Gastrocnemius medialis (tissue), 4 donors: ENCODE measurements around the gene GLRA1.

Experiments
- POLR2A ChIP-seq, 2 donors: fragments of 450-650 bp; IDR thresholded peaks; one replicate each; pipeline ENCODE4 v1.6.1; 2017; ENCODE audit warnings: antibody characterized with exemption in 2 of 2, mild to moderate bottlenecking in 2 of 2, moderate library complexity in 2 of 2
- TF ChIP-seq, protein P1 (sequence below), 5 experiments: fragments of 450-650 bp in 3 of 5; fragments of 200-600 bp in 2 of 5; sonication (generic) in 2 of 5; IDR thresholded peaks in 4 of 5; conservative IDR thresholded peaks in 1 of 5; 1 replicate in 4 of 5; 2 replicates in 1 of 5; pipeline ENCODE4 v1.5.1; 2016 to 2019; ENCODE audit warnings: antibody characterized with exemption in 5 of 5, mild to moderate bottlenecking in 3 of 5, moderate library complexity in 3 of 5

DNA sequence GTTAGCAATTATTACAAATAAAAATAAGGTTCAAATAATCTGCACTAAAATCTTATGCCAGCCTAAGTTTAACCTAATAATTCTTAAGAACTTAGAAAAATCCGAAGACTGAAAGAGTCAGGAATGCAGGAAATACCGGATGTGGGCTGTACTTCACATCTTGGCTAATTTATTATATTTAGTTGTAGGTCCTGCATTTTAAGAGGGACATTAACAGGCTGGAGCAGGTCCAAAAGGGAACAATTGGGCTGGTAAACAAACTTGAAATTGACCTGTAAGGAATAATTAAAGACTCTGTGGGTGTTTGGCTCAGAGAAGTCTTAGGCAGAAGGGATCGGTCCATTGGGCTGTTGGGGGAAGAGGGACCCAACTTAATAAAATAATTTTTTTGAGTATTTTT lies 18.4 kb downstream of the GLRA1 start:
- TF ChIP-seq, protein P1, sequence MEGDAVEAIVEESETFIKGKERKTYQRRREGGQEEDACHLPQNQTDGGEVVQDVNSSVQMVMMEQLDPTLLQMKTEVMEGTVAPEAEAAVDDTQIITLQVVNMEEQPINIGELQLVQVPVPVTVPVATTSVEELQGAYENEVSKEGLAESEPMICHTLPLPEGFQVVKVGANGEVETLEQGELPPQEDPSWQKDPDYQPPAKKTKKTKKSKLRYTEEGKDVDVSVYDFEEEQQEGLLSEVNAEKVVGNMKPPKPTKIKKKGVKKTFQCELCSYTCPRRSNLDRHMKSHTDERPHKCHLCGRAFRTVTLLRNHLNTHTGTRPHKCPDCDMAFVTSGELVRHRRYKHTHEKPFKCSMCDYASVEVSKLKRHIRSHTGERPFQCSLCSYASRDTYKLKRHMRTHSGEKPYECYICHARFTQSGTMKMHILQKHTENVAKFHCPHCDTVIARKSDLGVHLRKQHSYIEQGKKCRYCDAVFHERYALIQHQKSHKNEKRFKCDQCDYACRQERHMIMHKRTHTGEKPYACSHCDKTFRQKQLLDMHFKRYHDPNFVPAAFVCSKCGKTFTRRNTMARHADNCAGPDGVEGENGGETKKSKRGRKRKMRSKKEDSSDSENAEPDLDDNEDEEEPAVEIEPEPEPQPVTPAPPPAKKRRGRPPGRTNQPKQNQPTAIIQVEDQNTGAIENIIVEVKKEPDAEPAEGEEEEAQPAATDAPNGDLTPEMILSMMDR (IDR thresholded peaks at IDR 0.05 in 4 of 5, conservative IDR thresholded peaks at IDR 0.05 in 1 of 5): no peak
- no peak for TF ChIP-seq POLR2A (IDR thresholded peaks at IDR 0.05)
